Glutamatergic neuron (in vitro differentiated cells): ENCODE data around the gene CALML4. TPM values are rescaled to one million over a fixed set of nuclear protein-coding genes. Genes with fewer than 3 reads are reported as not detected.
"Not testable (repeated sequence)": the region's sequence is repeated elsewhere in the genome, so short reads cannot be mapped to it uniquely, and the experiment has no call there.

Source experiments
- DNase-seq: peaks from one replicate; pipeline ENCODE4 v3.0.0; 2022
- H3K27ac Mint-ChIP-seq: one replicate; pipeline ENCODE4 v1.8.0; 2020; ENCODE audit warnings: mild to moderate bottlenecking, mixed read lengths, inconsistent platforms; ENCODE audit not compliant: unreplicated experiment
- H3K27me3 Mint-ChIP-seq: one replicate; pipeline ENCODE4 v1.8.0; 2020; ENCODE audit warnings: mild to moderate bottlenecking, moderate library complexity, mixed read lengths, inconsistent platforms; ENCODE audit not compliant: unreplicated experiment
- H3K36me3 Mint-ChIP-seq: one replicate; pipeline ENCODE4 v1.8.0; 2020; ENCODE audit warnings: mild to moderate bottlenecking, mixed read lengths, inconsistent platforms; ENCODE audit not compliant: unreplicated experiment
- H3K4me1 Mint-ChIP-seq: one replicate; pipeline ENCODE4 v1.8.0; 2020; ENCODE audit warnings: mild to moderate bottlenecking, low read depth, mixed read lengths, inconsistent platforms; ENCODE audit not compliant: unreplicated experiment
- H3K4me3 Mint-ChIP-seq: one replicate; pipeline ENCODE4 v1.8.0; 2020; ENCODE audit warnings: mild to moderate bottlenecking, mixed read lengths, inconsistent platforms; ENCODE audit not compliant: unreplicated experiment
- H3K9me3 Mint-ChIP-seq: one replicate; pipeline ENCODE4 v1.8.0; 2020; ENCODE audit warnings: mild to moderate bottlenecking, moderate library complexity, mixed read lengths, inconsistent platforms; ENCODE audit not compliant: unreplicated experiment
- CTCF ChIP-seq: fragments of 200-600 bp; sonication (generic); IDR thresholded peaks from one replicate; pipeline ENCODE4 v1.5.0; 2021; ENCODE audit not compliant: partially characterized antibody, unreplicated experiment
- total RNA-seq: library from RNA; stranded (reverse); fragmentation: NEBNext Ultra II Directional; extraction: Animal tissue kit (Norgen Biotek cat#: 25700); gene quantifications from one replicate; pipeline ENCODE4 v1.2.1, GENCODE V29; 2021; ENCODE audit not compliant: unreplicated experiment

CALML4 gene
- total RNA-seq, 1 donor from 2014 or later = 4.1 TPM

- Mint-ChIP-seq H3K36me3 (peaks cover 4% of the 10 kb centered on the region), H3K4me1 (peaks cover 15% of the 10 kb centered on the region), H3K27me3 (peaks cover 5% of the 10 kb centered on the region), H3K9me3 (peaks cover 8% of the 10 kb centered on the region), H3K4me3 (no peak overlapping the region), H3K27ac (no peak overlapping the region)
- DNase-seq = no peak
- TF ChIP-seq CTCF = no peak
Observed at GRCh38 chr15:68224546-68225250, 19.6 kb upstream of the CALML4 start.

GRCh38 chr15:68224108-68224507 lies 19.0 kb upstream of the CALML4 start:
- Mint-ChIP-seq H3K4me1 (peaks cover 15% of the 10 kb centered on the region), H3K36me3 (peaks cover 4% of the 10 kb centered on the region), H3K27ac (no peak overlapping the region), H3K27me3 (peaks cover 5% of the 10 kb centered on the region), H3K4me3 (no peak overlapping the region), H3K9me3 (peaks cover 8% of the 10 kb centered on the region)
- no peak for DNase-seq
- TF ChIP-seq CTCF = no peak

- H3K4me3 Mint-ChIP-seq = peak overlapping the region; percentile 47
- no peak for DNase-seq
- H3K36me3 Mint-ChIP-seq = peaks cover 4% of the 10 kb centered on the region
- peaks cover 5% of the 10 kb centered on the region for H3K27me3 Mint-ChIP-seq
- H3K4me1 Mint-ChIP-seq = peaks cover 8% of the 10 kb centered on the region
- peak overlapping the region; percentile 96 for H3K27ac Mint-ChIP-seq
- TF ChIP-seq CTCF = no peak
- H3K9me3 Mint-ChIP-seq = peaks cover 8% of the 10 kb centered on the region
Observed at GRCh38 chr15:68223171-68223570, 18.0 kb upstream of the CALML4 start.

GRCh38 chr15:68222432-68222743 lies 17.3 kb upstream of the CALML4 start:
- H3K27me3 Mint-ChIP-seq, DNase-seq, H3K4me1 Mint-ChIP-seq, H3K9me3 Mint-ChIP-seq, H3K4me3 Mint-ChIP-seq, H3K36me3 Mint-ChIP-seq: not testable (repeated sequence)
- H3K27ac Mint-ChIP-seq = peak overlapping the region; percentile 96

GRCh38 chr15:68221530-68222431 lies 16.6 kb upstream of the CALML4 start:
- not testable (repeated sequence) for H3K9me3 Mint-ChIP-seq, H3K36me3 Mint-ChIP-seq, H3K27me3 Mint-ChIP-seq, H3K27ac Mint-ChIP-seq, H3K4me3 Mint-ChIP-seq, DNase-seq, H3K4me1 Mint-ChIP-seq

GRCh38 chr15:68220967-68221366 lies 15.8 kb upstream of the CALML4 start:
- Mint-ChIP-seq H3K9me3 (peaks cover 7% of the 10 kb centered on the region), H3K27me3 (peaks cover 3% of the 10 kb centered on the region), H3K4me1 (peaks cover 3% of the 10 kb centered on the region), H3K27ac (no peak overlapping the region), H3K4me3 (no peak overlapping the region), H3K36me3 (peaks cover 8% of the 10 kb centered on the region)
- no peak for TF ChIP-seq CTCF
- no peak for DNase-seq
